CD4-positive, alpha-beta T cell (primary cell): Measurements from ENCODE around the gene PLET1. TPM values are rescaled to one million over a fixed set of nuclear protein-coding genes. Genes with fewer than 3 reads are reported as not detected.

Experiments
- ATAC-seq: fragments of 200-7000 bp; cut with Tn5 transposase; one replicate; pipeline ENCODE4 v1.10.0; 2022; ENCODE audit warnings: mild to moderate bottlenecking; ENCODE audit not compliant: poor library complexity
- CTCF ChIA-PET: fragments of 350-600 bp; sonication (Branson Sonifier 250); formaldehyde crosslinking; loops from one replicate; lab custom pipeline; 2021; ENCODE audit warnings: antibody characterized with exemption, inconsistent platforms; lab: Charles Lee
- POLR2A ChIA-PET: fragments of 350-600 bp; sonication (Branson Sonifier 250); formaldehyde crosslinking; loops from one replicate; lab custom pipeline; 2021; ENCODE audit warnings: antibody characterized with exemption, inconsistent platforms; lab: Charles Lee
- DNase-seq, 14 experiments: peaks; one replicate each; pipeline ENCODE4 v3.0.0-alpha.2; 2013 to 2020; ENCODE audit warnings: mixed read lengths in 2 of 14
- H3K27ac ChIP-seq, 2 donors: one replicate each; pipeline versions ENCODE4 v1.5.1 to v1.7.0; 2013; ENCODE audit warnings: low read length in 2 of 2, low read depth in 1 of 2, mild to moderate bottlenecking in 1 of 2
- H3K27me3 ChIP-seq, 2 experiments: 1 replicate in 1 of 2; 2 replicates in 1 of 2; pipeline versions ENCODE4 v1.6.1 to v1.7.0; 2013; ENCODE audit warnings: low read length in 2 of 2, control low read depth in 1 of 2, mild to moderate bottlenecking in 1 of 2, moderate library complexity in 1 of 2; ENCODE audit not compliant: insufficient read depth in 2 of 2, control insufficient read depth in 1 of 2
- H3K36me3 ChIP-seq: one replicate; pipeline ENCODE4 v1.6.1; 2013; ENCODE audit warnings: low read length, control low read depth; ENCODE audit not compliant: insufficient read depth
- H3K4me1 ChIP-seq: one replicate; pipeline ENCODE4 v1.6.1; 2013; ENCODE audit warnings: low read length, control low read depth; ENCODE audit not compliant: insufficient read depth
- H3K4me3 ChIP-seq: one replicate; pipeline ENCODE4 v1.5.1; 2013; ENCODE audit warnings: mild to moderate bottlenecking, low read length, moderate library complexity
- H3K9me3 ChIP-seq, 2 experiments: 1 replicate in 1 of 2; 2 replicates in 1 of 2; pipeline versions ENCODE4 v1.6.1 to v1.7.0; 2013; ENCODE audit warnings: low read length in 2 of 2, mild to moderate bottlenecking in 2 of 2, control low read depth in 1 of 2, moderate library complexity in 1 of 2; ENCODE audit not compliant: control insufficient read depth in 1 of 2, insufficient read depth in 1 of 2
- H3K27ac Mint-ChIP-seq: one replicate; pipeline ENCODE4 v1.8.0; 2020; ENCODE audit warnings: mixed read lengths
- H3K27me3 Mint-ChIP-seq: one replicate; pipeline ENCODE4 v1.8.0; 2021; ENCODE audit warnings: mixed read lengths
- H3K36me3 Mint-ChIP-seq: one replicate; pipeline ENCODE4 v1.8.0; 2021; ENCODE audit warnings: low read depth, mixed read lengths
- H3K4me1 Mint-ChIP-seq: one replicate; pipeline ENCODE4 v1.8.0; 2021; ENCODE audit warnings: low read depth, mixed read lengths
- H3K4me3 Mint-ChIP-seq: one replicate; pipeline ENCODE4 v1.8.0; 2020; ENCODE audit warnings: mild to moderate bottlenecking, mixed read lengths
- H3K9me3 Mint-ChIP-seq: one replicate; pipeline ENCODE4 v1.8.0; 2020; ENCODE audit warnings: mixed read lengths
- CTCF ChIP-seq: fragments of 200-600 bp; IDR thresholded peaks from one replicate; pipeline ENCODE4 v1.8.0; 2022; ENCODE audit warnings: antibody characterized with exemption, mild to moderate bottlenecking
- intact Hi-C, 2 experiments: fragments of 100-400 bp; cut with DNase I in 1 of 2; cut with micrococcal nuclease in 1 of 2; formaldehyde crosslinking; loops; one replicate each; pipeline versions ENCODE4 v1.15.1 to v1.9.0; 2023 to 2025; cut with DNase I, micrococcal nuclease
- total RNA-seq, 174 experiments: library from RNA in 2 of 174; stranded (reverse) in 2 of 174; gene quantifications; one replicate each; pipeline ENCODE4 v1.2.3 and lab custom pipeline; 2021 to 2026

PLET1 gene
- total RNA-seq, 2 experiments from 2014 or later: not detected

- Histone ChIP-seq H3K27me3 (no peaks in the 10 kb centered on the region), H3K36me3 (no peaks in the 10 kb centered on the region), H3K4me3 (no peak overlapping the region), H3K9me3 (no peaks in the 10 kb centered on the region), H3K4me1 (peaks cover 22% of the 10 kb centered on the region), H3K27ac (no peak overlapping the region)
- ATAC-seq (no peak), DNase-seq (no peak)
- Mint-ChIP-seq H3K4me3 (no peak overlapping the region), H3K4me1 (peaks cover 17% of the 10 kb centered on the region), H3K9me3 (no peaks in the 10 kb centered on the region), H3K27me3 (no peaks in the 10 kb centered on the region), H3K27ac (no peak overlapping the region), H3K36me3 (no peaks in the 10 kb centered on the region)
- CTCF ChIA-PET: interaction anchor here (1.0 to 2.9 kb wide), 2 partner anchors 51 to 57 kb away, joined by 3 to 49 read pairs; no protein-coding TSS in a partner anchor
- POLR2A ChIA-PET: interaction anchor here (1.1 kb wide), 1 partner anchor 52 kb away, joined by 5 read pairs; the partner anchor contains the start of gene PTS
- no peak for TF ChIP-seq CTCF
- intact Hi-C loops: no loop called here
These were observed 18.1 kb upstream of the PLET1 start for GRCh38 chr11:112278803-112279202.

- Mint-ChIP-seq H3K9me3 (no peaks in the 10 kb centered on the region), H3K27ac (no peak overlapping the region), H3K36me3 (no peaks in the 10 kb centered on the region), H3K4me1 (peaks cover 17% of the 10 kb centered on the region), H3K4me3 (no peak overlapping the region), H3K27me3 (no peaks in the 10 kb centered on the region)
- ATAC-seq (no peak), DNase-seq (no peak)
- ChIA-PET POLR2A (no interaction called here), CTCF (interaction anchor here (1.0 kb wide), 1 partner anchor 50 kb away, joined by 3 read pairs; no protein-coding TSS in a partner anchor)
- H3K4me3 ChIP-seq: no peak overlapping the region
- no peak overlapping the region for H3K27ac ChIP-seq
- H3K36me3 ChIP-seq: no peaks in the 10 kb centered on the region
- no peak for TF ChIP-seq CTCF
- H3K27me3 ChIP-seq: no peaks in the 10 kb centered on the region
- H3K4me1 ChIP-seq: peaks cover 22% of the 10 kb centered on the region
- intact Hi-C loops: no loop called here
- no peaks in the 10 kb centered on the region for H3K9me3 ChIP-seq
These were observed 17.3 kb upstream of the PLET1 start for GRCh38 chr11:112277941-112278340.

DNA sequence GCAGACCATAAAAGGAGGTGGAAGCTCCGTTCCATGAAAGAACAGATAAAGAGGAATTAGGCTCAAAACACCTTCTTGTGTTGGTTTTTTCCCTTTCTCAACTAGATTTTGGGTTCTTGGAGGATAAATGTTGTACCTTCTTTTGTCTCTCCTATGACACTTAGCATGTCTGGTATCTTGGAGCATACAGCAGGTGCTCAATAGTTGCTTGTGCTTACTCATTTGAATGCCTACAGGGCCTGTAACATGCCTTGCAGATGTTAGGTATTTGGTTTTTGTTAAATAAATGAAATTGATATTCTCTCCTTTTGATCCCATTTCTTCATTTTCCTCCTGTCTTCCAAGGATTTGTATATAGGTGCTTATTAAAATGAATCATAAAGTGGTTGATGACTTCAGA lies 16.4 kb upstream of the PLET1 start:
- Histone ChIP-seq H3K27ac (no peak overlapping the region), H3K4me1 (peaks cover 22% of the 10 kb centered on the region), H3K36me3 (no peaks in the 10 kb centered on the region), H3K9me3 (no peaks in the 10 kb centered on the region), H3K4me3 (no peak overlapping the region), H3K27me3 (no peaks in the 10 kb centered on the region)
- ChIA-PET CTCF (no interaction called here), POLR2A (no interaction called here)
- intact Hi-C loops: no loop called here
- Mint-ChIP-seq H3K36me3 (no peaks in the 10 kb centered on the region), H3K27me3 (no peaks in the 10 kb centered on the region), H3K4me3 (no peak overlapping the region), H3K9me3 (no peaks in the 10 kb centered on the region), H3K4me1 (peaks cover 13% of the 10 kb centered on the region), H3K27ac (no peak overlapping the region)
- no peak for ATAC-seq
- no peak for DNase-seq
- no peak for TF ChIP-seq CTCF
